HCT116 (cell line): ENCODE data around the gene IL2RG. TPM values are rescaled to one million over a fixed set of nuclear protein-coding genes. Genes with fewer than 3 reads are reported as not detected.

ENCODE experiments used
- ATAC-seq: fragments of 200-7000 bp; cut with Tn5 transposase; 2 replicates; pipeline ENCODE4 v1.9.1; 2020; ENCODE audit warnings: mild to moderate bottlenecking, moderate library complexity
- BruUV-seq: library from RNA; stranded (reverse); fragments of 400-500 nt; replicated peaks from 2 replicates; lab custom pipeline; 2021; lab: Mats Ljungman, UMichigan
- CTCF ChIA-PET: fragments of 300-600 bp; sonication (Branson Sonifier 250); formaldehyde crosslinking; loops from one replicate; lab custom pipeline; 2021; ENCODE audit warnings: antibody characterized with exemption; lab: Charles Lee
- POLR2A ChIA-PET: fragments of 300-600, 350-600 bp; sonication (Branson Sonifier 250); formaldehyde crosslinking; loops from one replicate; lab custom pipeline; 2021; ENCODE audit warnings: antibody characterized with exemption; lab: Charles Lee
- RAD21 ChIA-PET, 2 experiments: fragments of 300-600 bp; sonication (Branson Sonifier 250); formaldehyde crosslinking; loops; one replicate each; lab custom pipeline; 2023; ENCODE audit warnings: low total read pairs in 2 of 2; ENCODE audit not compliant: uncharacterized antibody in 2 of 2, unreplicated experiment in 2 of 2, low non-redundant PET in 1 of 2; lab: Charles Lee
- DNase-seq: peaks from one replicate; pipeline ENCODE4 v3.0.0-alpha.2; 2010; ENCODE audit warnings: low read depth, low spot score
- H2AFZ ChIP-seq: fragments of 200-600 bp; shearing (Covaris generic), sonication (generic); 2 replicates; pipeline ENCODE4 v1.6.1; 2017; ENCODE audit warnings: low read depth, mixed run types, mixed read lengths, antibody characterized with exemption, low read length; ENCODE audit not compliant: poor library complexity, severe bottlenecking
- H3K27ac ChIP-seq: 2 replicates; pipeline ENCODE4 v1.5.1; 2012; ENCODE audit warnings: low read depth, low read length
- H3K27me3 ChIP-seq: fragments of 200-600 bp; sonication (generic); 2 replicates; pipeline ENCODE4 v1.6.1; 2016; ENCODE audit warnings: mixed run types, low read length, mixed read lengths; ENCODE audit not compliant: insufficient read depth
- H3K36me3 ChIP-seq, 2 experiments: fragments of 200-500 bp in 1 of 2; fragments of 200-600 bp in 1 of 2; sonication (Bioruptor generic) in 1 of 2; sonication (generic) in 1 of 2; 2 replicates each; pipeline versions ENCODE4 v1.5.1 to v1.6.1; 2014 to 2016; ENCODE audit warnings: low read length in 2 of 2, inconsistent platforms in 1 of 2, mixed read lengths in 1 of 2, mixed run types in 1 of 2; ENCODE audit not compliant: insufficient read depth in 2 of 2, control insufficient read depth in 1 of 2
- H3K4me1 ChIP-seq, 2 experiments: fragments of 200-600 bp in 1 of 2; sonication (generic) in 1 of 2; 2 replicates each; pipeline versions ENCODE4 v1.5.1 to v1.6.1; 2012 to 2017; ENCODE audit warnings: low read length in 2 of 2, inconsistent platforms in 1 of 2, mild to moderate bottlenecking in 1 of 2, mixed read lengths in 1 of 2, mixed run types in 1 of 2, moderate library complexity in 1 of 2; ENCODE audit not compliant: insufficient read depth in 2 of 2, control insufficient read depth in 1 of 2
- H3K4me2 ChIP-seq: fragments of 200-600 bp; sonication (generic); 2 replicates; pipeline ENCODE4 v1.6.1; 2017; ENCODE audit warnings: mixed run types, low read length, mixed read lengths
- H3K4me3 ChIP-seq, 2 experiments: fragments of 200-600 bp in 1 of 2; sonication (generic) in 1 of 2; replicated peaks in 1 of 2; 2 replicates each; pipeline ENCODE4 v1.5.1; 2011 to 2016; ENCODE audit warnings: low read length in 2 of 2, control low read depth in 1 of 2, low read depth in 1 of 2, mild to moderate bottlenecking in 1 of 2, mixed read lengths in 1 of 2, mixed run types in 1 of 2
- H3K79me2 ChIP-seq: fragments of 200-600 bp; sonication (generic); 2 replicates; pipeline ENCODE4 v1.6.1; 2017; ENCODE audit warnings: mild to moderate bottlenecking, mixed run types, low read length, moderate library complexity, mixed read lengths; ENCODE audit not compliant: insufficient read depth
- H3K9ac ChIP-seq: fragments of 200-600 bp; sonication (generic); 2 replicates; pipeline ENCODE4 v1.6.1; 2016; ENCODE audit warnings: low read length, mixed read lengths
- H3K9me2 ChIP-seq: fragments of 200-600 bp; sonication (generic), shearing (Covaris generic); 2 replicates; pipeline ENCODE4 v1.6.1; 2017; ENCODE audit warnings: mixed run types, mild to moderate bottlenecking, moderate library complexity; ENCODE audit not compliant: insufficient read depth
- H3K9me3 ChIP-seq, 2 experiments: fragments of 200-500 bp in 1 of 2; fragments of 200-600 bp in 1 of 2; sonication (Bioruptor generic) in 1 of 2; sonication (generic) in 1 of 2; 2 replicates each; pipeline ENCODE4 v1.6.1; 2014 to 2017; ENCODE audit warnings: low read length in 2 of 2, mixed read lengths in 2 of 2, inconsistent platforms in 1 of 2, low read depth in 1 of 2, mild to moderate bottlenecking in 1 of 2, mixed run types in 1 of 2, moderate library complexity in 1 of 2; ENCODE audit not compliant: control insufficient read depth in 1 of 2, insufficient read depth in 1 of 2
- H4K20me1 ChIP-seq: fragments of 200-600 bp; sonication (generic), shearing (Covaris generic); 2 replicates; pipeline ENCODE4 v1.6.1; 2017; ENCODE audit warnings: mixed run types, mild to moderate bottlenecking, moderate library complexity; ENCODE audit not compliant: insufficient read depth
- CTCF ChIP-seq, 3 experiments: fragments of 200-600 bp in 1 of 3; sonication (generic) in 1 of 3; IDR thresholded peaks in 2 of 3; conservative IDR thresholded peaks in 1 of 3; 2 replicates each; pipeline ENCODE4 v1.5.1; 2012 to 2017; ENCODE audit warnings: low read depth in 2 of 3, low read length in 2 of 3, antibody characterized with exemption in 1 of 3, borderline replicate concordance in 1 of 3, control low read depth in 1 of 3, mild to moderate bottlenecking in 1 of 3, mixed read lengths in 1 of 3, mixed run types in 1 of 3, moderate library complexity in 1 of 3; ENCODE audit not compliant: insufficient read depth in 1 of 3
- ELF1 ChIP-seq: IDR thresholded peaks from 2 replicates; pipeline ENCODE4 v1.6.1; 2012; ENCODE audit warnings: low read depth, borderline replicate concordance
- EZH2 ChIP-seq: fragments of 200-600 bp; sonication (generic); IDR thresholded peaks from 2 replicates; pipeline ENCODE4 v1.6.1; 2017; ENCODE audit warnings: antibody characterized with exemption, mixed run types
- EZH2phosphoT487 ChIP-seq: fragments of 200-600 bp; IDR thresholded peaks from 2 replicates; pipeline ENCODE4 v1.6.1; 2018; ENCODE audit warnings: antibody characterized with exemption, borderline replicate concordance
- FOSL1 ChIP-seq: IDR thresholded peaks from 2 replicates; pipeline ENCODE4 v1.6.1; 2012; ENCODE audit warnings: low read depth
- JUND ChIP-seq: IDR thresholded peaks from 2 replicates; pipeline ENCODE4 v1.6.1; 2012
- MAX ChIP-seq: IDR thresholded peaks from 2 replicates; pipeline ENCODE4 v1.6.1; 2012
- POLR2AphosphoS5 ChIP-seq: IDR thresholded peaks from 2 replicates; pipeline ENCODE4 v1.6.1; 2011; ENCODE audit warnings: mild to moderate bottlenecking, low read depth, low read length, moderate library complexity
- RAD21 ChIP-seq: IDR thresholded peaks from 2 replicates; pipeline ENCODE4 v1.6.1; 2012; ENCODE audit warnings: low read depth, mild to moderate bottlenecking
- SIN3A ChIP-seq: IDR thresholded peaks from 2 replicates; pipeline ENCODE4 v1.6.1; 2012; ENCODE audit warnings: low read depth
- SRF ChIP-seq: IDR thresholded peaks from 2 replicates; pipeline ENCODE4 v1.6.1; 2012; ENCODE audit warnings: low read depth
- TCF7L2 ChIP-seq: IDR thresholded peaks from 2 replicates; pipeline ENCODE4 v1.7.0; 2011; ENCODE audit warnings: borderline replicate concordance, inconsistent platforms; ENCODE audit not compliant: insufficient read depth, insufficient read length; ENCODE audit errors: extremely low read depth
- YY1 ChIP-seq: IDR thresholded peaks from 2 replicates; pipeline ENCODE4 v1.6.1; 2011; ENCODE audit warnings: low read length, low read depth, moderate library complexity, mild to moderate bottlenecking; ENCODE audit not compliant: insufficient replicate concordance; ENCODE audit errors: extremely low read depth
- ZBTB33 ChIP-seq: IDR thresholded peaks from 2 replicates; pipeline ENCODE4 v1.6.1; 2011; ENCODE audit warnings: mild to moderate bottlenecking, low read length, moderate library complexity; ENCODE audit not compliant: insufficient replicate concordance; ENCODE audit errors: extremely low read depth
- ZFX ChIP-seq: fragments of 450-650 bp; IDR thresholded peaks from 2 replicates; pipeline ENCODE4 v1.6.1; 2017
- intact Hi-C: fragments of 100-400 bp; cut with micrococcal nuclease; formaldehyde crosslinking; loops from 2 replicates; pipeline ENCODE4 v1.10.0; 2022
- total RNA-seq: library from RNA; stranded (reverse); gene quantifications from one replicate; pipeline ENCODE4 v1.2.1, GENCODE V29; 2021; ENCODE audit not compliant: unreplicated experiment

The IL2RG gene
- total RNA-seq, 1 experiment from 2014 or later: 0.64 TPM

GRCh38 chrX:71100581-71101505, 10.5 kb downstream of the IL2RG start:
- BruUV-seq: no TSS peak

GRCh38 chrX:71099736-71100135, 11.6 kb downstream of the IL2RG start:
- H3K27me3 ChIP-seq: no peaks in the 10 kb centered on the region
- no peak overlapping the region for H3K4me3 ChIP-seq
- ChIA-PET RAD21 (no interaction called here), CTCF (no interaction called here), POLR2A (no interaction called here)
- intact Hi-C loops: loop anchor here (5.0 kb wide), 1 partner anchor 78 kb away; no protein-coding TSS in a partner anchor
- H3K79me2 ChIP-seq: no peaks in the 10 kb centered on the region
- ATAC-seq: no peak
- no peak overlapping the region for H2AFZ ChIP-seq
- no peaks in the 10 kb centered on the region for H3K36me3 ChIP-seq
- peaks cover 0 to 14% of the 10 kb centered on the region in 2 experiments; a peak in 2 of 4 replicates for H3K4me1 ChIP-seq
- no peaks in the 10 kb centered on the region for H4K20me1 ChIP-seq
- no peaks in the 10 kb centered on the region for H3K9me2 ChIP-seq
- H3K9ac ChIP-seq: no peak overlapping the region
- no peaks in the 10 kb centered on the region for H3K9me3 ChIP-seq
- BruUV-seq: no TSS peak
- H3K4me2 ChIP-seq: no peak overlapping the region
- no peak for DNase-seq
- H3K27ac ChIP-seq: no peak overlapping the region
- TF ChIP-seq CTCF (IDR thresholded peaks at IDR 0.05 in 2 of 3, conservative IDR thresholded peaks at IDR 0.05 in 1 of 3; ENCODE audit: borderline replicate concordance in 1 of 3, insufficient read depth in 1 of 3, low read depth in 2 of 3, low read length in 2 of 3) (no peak), SRF (no peak), FOSL1 (no peak), ZBTB33 (no peak), TCF7L2 (no peak), YY1 (no peak), EZH2phosphoT487 (no peak), SIN3A (no peak), JUND (no peak), RAD21 (no peak), POLR2AphosphoS5 (no peak)

More at GRCh38 chrX:71100581-71101505, 10.5 kb downstream of the IL2RG start:
- Histone ChIP-seq H3K4me3 (no peak overlapping the region), H3K4me1 (peaks cover 0 to 9% of the 10 kb centered on the region in 2 experiments; a peak in 1 of 4 replicates), H3K27me3 (no peaks in the 10 kb centered on the region), H3K9ac (no peak overlapping the region), H3K79me2 (no peaks in the 10 kb centered on the region), H2AFZ (no peak overlapping the region), H3K27ac (no peak overlapping the region), H3K9me3 (no peaks in the 10 kb centered on the region), H3K9me2 (no peaks in the 10 kb centered on the region), H3K4me2 (no peak overlapping the region), H4K20me1 (no peaks in the 10 kb centered on the region), H3K36me3 (no peaks in the 10 kb centered on the region)
- ATAC-seq (no peak), DNase-seq (no peak)
- intact Hi-C loops: no loop called here
- ChIA-PET RAD21 (no interaction called here), POLR2A (no interaction called here), CTCF (interaction anchor here (1.1 kb wide), 1 partner anchor 30 kb away, joined by 3 read pairs; no protein-coding TSS in a partner anchor)
- no peak for TF ChIP-seq SRF
- no peak for TF ChIP-seq EZH2
- TF ChIP-seq ELF1: no peak
- TF ChIP-seq ZFX: no peak
- TF ChIP-seq MAX: no peak
- no peak for TF ChIP-seq YY1
